Right lobe of liver (tissue), 4 donors: ENCODE results near the gene FAT3.

Experiments
- CTCF ChIP-seq, 4 donors: fragments of 200-600 bp in 3 of 4; fragments of 450-650 bp in 1 of 4; IDR thresholded peaks; one replicate each; pipeline versions ENCODE4 v1.5.1 to v1.8.0; 2016 to 2022; ENCODE audit warnings: antibody characterized with exemption in 4 of 4, mild to moderate bottlenecking in 2 of 4
- POLR2A ChIP-seq: fragments of 450-650 bp; IDR thresholded peaks from one replicate; pipeline ENCODE4 v1.6.1; 2017; ENCODE audit warnings: antibody characterized with exemption, mild to moderate bottlenecking
- donor health status: DM: no; HTN: no; CAD: no.
- donor health status: DM: no; HTN: no; CAD: no.
- donor health status: DM: no; HTN: yes; CAD: no.

GRCh38 chr11:92264350-92264749, 39.7 kb downstream of the FAT3 start:
- TF ChIP-seq CTCF (IDR thresholded peaks at IDR 0.05) (no peak), POLR2A (no peak)
